H1 (cell line): ENCODE results near the gene MED31. TPM values are rescaled to one million over a fixed set of nuclear protein-coding genes. Genes with fewer than 3 reads are reported as not detected.

Experiments used
- GTF2F1 ChIP-seq: IDR thresholded peaks from 2 replicates; pipeline ENCODE4 v1.6.1; 2012; ENCODE audit warnings: low read depth, low read length, improper control_type of control experiment, borderline replicate concordance
- HDAC2 ChIP-seq, 2 experiments: fragments of 300-600 bp in 1 of 2; sonication (generic) in 1 of 2; IDR thresholded peaks; 2 replicates each; pipeline ENCODE4 v1.6.1; 2011 to 2012; ENCODE audit warnings: low read depth in 2 of 2, low read length in 2 of 2, mild to moderate bottlenecking in 2 of 2, moderate library complexity in 2 of 2, borderline replicate concordance in 1 of 2, inconsistent platforms in 1 of 2
- KDM1A ChIP-seq: fragments of 200-600, 300-600 bp; sonication (generic); IDR thresholded peaks from 2 replicates; pipeline ENCODE4 v1.7.1; 2016; ENCODE audit warnings: mild to moderate bottlenecking, low read length, borderline replicate concordance
- KDM4A ChIP-seq: IDR thresholded peaks from one replicate; pipeline ENCODE4 v1.7.1; 2012; ENCODE audit warnings: low read depth, mild to moderate bottlenecking, moderate library complexity, low read length, inconsistent platforms; ENCODE audit not compliant: severe bottlenecking
- SIN3A ChIP-seq, 2 experiments: IDR thresholded peaks in 1 of 2; conservative IDR thresholded peaks in 1 of 2; 2 replicates each; pipeline ENCODE4 v1.6.1; 2011 to 2012; ENCODE audit warnings: low read length in 2 of 2, improper control_type of control experiment in 1 of 2, low read depth in 1 of 2, mild to moderate bottlenecking in 1 of 2
- polyA plus RNA-seq, 7 experiments: library from polyadenylated mRNA; depleted of rRNA in 3 of 7; stranded (reverse) in 5 of 7; unstranded in 2 of 7; fragments of >200 nt in 5 of 7; fragments of 200-250 nt in 2 of 7; gene quantifications; 1 replicate in 5 of 7; 2 replicates in 1 of 7; 4 replicates in 1 of 7; pipeline versions ENCODE4 v1.2.1 to v1.2.3, GENCODE V29; 2011 to 2013; ENCODE audit warnings: missing spikeins in 2 of 7, mixed read lengths in 2 of 7
- total RNA-seq: library from RNA; stranded (reverse); fragmentation: NEBNext Ultra II Directional; extraction: Animal tissue kit (Norgen Biotek cat#: 25700); gene quantifications from 2 replicates; pipeline ENCODE4 v1.2.1, GENCODE V29; 2021
- TF ChIP-seq, protein P1 (sequence below): IDR thresholded peaks from 2 replicates; pipeline ENCODE4 v1.6.1; 2012; ENCODE audit warnings: inconsistent platforms
- TF ChIP-seq, protein P2 (sequence below): IDR thresholded peaks from 2 replicates; pipeline ENCODE4 v1.6.1; 2012; ENCODE audit warnings: inconsistent platforms

MED31 gene
- total and polyA plus RNA-seq, 2 of the 8 experiments (the other 6 are each of a cell fraction or from before 2014, with no cell fraction given): 4.6 to 12.3 TPM

DNA sequence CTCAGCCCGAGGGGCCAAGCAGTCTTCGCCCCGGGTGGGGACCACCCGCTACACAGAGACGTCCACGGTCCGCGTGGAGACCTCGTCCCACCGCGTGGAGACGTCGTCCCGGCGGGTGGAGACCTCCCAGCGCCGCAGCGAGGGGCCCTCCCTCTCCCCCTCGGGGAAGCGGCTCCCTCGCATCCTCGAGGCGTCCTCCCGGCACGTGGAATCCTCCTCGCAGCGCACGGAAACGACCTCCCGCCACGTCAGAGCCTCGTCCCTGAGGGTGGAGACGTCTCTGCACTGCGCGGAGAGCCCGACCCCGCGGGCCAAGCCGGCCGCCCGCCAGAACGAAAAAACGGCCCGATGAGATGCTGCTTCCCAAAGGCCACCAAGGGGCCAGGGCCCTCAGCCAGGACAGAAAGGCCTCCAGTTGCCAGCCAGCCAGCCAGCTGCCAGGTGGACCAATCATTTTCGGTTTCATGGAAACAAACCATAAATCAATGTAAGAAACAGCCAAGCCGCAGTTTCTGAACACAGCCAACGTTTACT, 581 bp upstream of the MED31 start (continued):
- TF ChIP-seq, protein P1, sequence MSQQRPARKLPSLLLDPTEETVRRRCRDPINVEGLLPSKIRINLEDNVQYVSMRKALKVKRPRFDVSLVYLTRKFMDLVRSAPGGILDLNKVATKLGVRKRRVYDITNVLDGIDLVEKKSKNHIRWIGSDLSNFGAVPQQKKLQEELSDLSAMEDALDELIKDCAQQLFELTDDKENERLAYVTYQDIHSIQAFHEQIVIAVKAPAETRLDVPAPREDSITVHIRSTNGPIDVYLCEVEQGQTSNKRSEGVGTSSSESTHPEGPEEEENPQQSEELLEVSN: peak; percentile 99
- TF ChIP-seq HDAC2 (IDR thresholded peaks at IDR 0.05; ENCODE audit: borderline replicate concordance in 1 of 2, low read depth in 2 of 2, low read length in 2 of 2): no peak
- peak; percentile 28 for TF ChIP-seq KDM4A
- TF ChIP-seq SIN3A (conservative IDR thresholded peaks at IDR 0.05 in 1 of 2, IDR thresholded peaks at IDR 0.05 in 1 of 2; ENCODE audit: low read depth in 1 of 2, low read length in 2 of 2): no peak
- TF ChIP-seq GTF2F1: no peak
- TF ChIP-seq KDM1A: peak; percentile 80; the same call in 1 of the 2 replicates
- TF ChIP-seq, protein P2, sequence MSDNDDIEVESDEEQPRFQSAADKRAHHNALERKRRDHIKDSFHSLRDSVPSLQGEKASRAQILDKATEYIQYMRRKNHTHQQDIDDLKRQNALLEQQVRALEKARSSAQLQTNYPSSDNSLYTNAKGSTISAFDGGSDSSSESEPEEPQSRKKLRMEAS: peak; percentile 98
